Activated T-helper 1 cell treated with anti-CD3 and anti-CD28 coated beads, Interleukin-2, amount 50 U/mL, for 16 hours (primary cell): ENCODE results near the gene ARL4A.
A peak's percentile ranks its signal among the peaks of the same experiment; 100 is the strongest.
"Not testable (repeated sequence)": the region's sequence is repeated elsewhere in the genome, so short reads cannot be mapped to it uniquely, and the experiment has no call there.

Experiments
- DNase-seq, 2 donors: peaks; one replicate each; pipeline ENCODE4 v3.0.0-alpha.2; 2020; ENCODE audit warnings: low read depth in 1 of 2, low spot score in 1 of 2

The ARL4A gene

GRCh38 chr7:12661581-12661980, 25.9 kb upstream of the ARL4A start:
- DNase-seq = no peak

- DNase-seq = no peak
Observed at GRCh38 chr7:12670000-12670729, 17.3 kb upstream of the ARL4A start.

- no peak for DNase-seq
Observed at GRCh38 chr7:12670743-12671520, 16.5 kb upstream of the ARL4A start.

- DNase-seq = not testable (repeated sequence)
Observed at GRCh38 chr7:12673436-12673835, 14.0 kb upstream of the ARL4A start.

- no peak for DNase-seq
Observed at GRCh38 chr7:12674053-12674452, 13.4 kb upstream of the ARL4A start.

- DNase-seq = no peak
Observed at GRCh38 chr7:12674861-12675260, 12.6 kb upstream of the ARL4A start.

GRCh38 chr7:12683678-12684585, 3.5 kb upstream of the ARL4A start:
- DNase-seq = no peak

GRCh38 chr7:12684733-12685132, 2.7 kb upstream of the ARL4A start:
- DNase-seq = no peak

GRCh38 chr7:12685550-12685949, 1.9 kb upstream of the ARL4A start:
- no peak for DNase-seq

GRCh38 chr7:12686234-12686890, 1.1 kb upstream of the ARL4A start:
- peak; percentile 87 to 93 for DNase-seq

- no peak for DNase-seq
Observed at GRCh38 chr7:12687718-12688171, 312 bp downstream of the ARL4A start.

GRCh38 chr7:12688485-12689170, 1.2 kb downstream of the ARL4A start:
- DNase-seq = not testable (repeated sequence)

- no peak for DNase-seq
Observed at GRCh38 chr7:12689451-12689850, 2.0 kb downstream of the ARL4A start.

- no peak for DNase-seq
Observed at GRCh38 chr7:12690041-12690878, 2.8 kb downstream of the ARL4A start.

GRCh38 chr7:12691388-12691787, 4.0 kb downstream of the ARL4A start:
- DNase-seq = not testable (repeated sequence)

- DNase-seq = no peak
Observed at GRCh38 chr7:12692035-12692434, 4.6 kb downstream of the ARL4A start.

GRCh38 chr7:12692479-12693259, 5.2 kb downstream of the ARL4A start:
- DNase-seq = no peak

- no peak for DNase-seq
Observed at GRCh38 chr7:12694817-12695216, 7.4 kb downstream of the ARL4A start.

- no peak for DNase-seq
Observed at GRCh38 chr7:12695965-12696364, 8.5 kb downstream of the ARL4A start.
